KBM-7 (cell line): ENCODE results near the gene PRKCZ.

Source experiments
- DNase-seq: peaks from one replicate; pipeline ENCODE4 v3.0.0-alpha.2; 2015
- in situ Hi-C: fragments of 300-500 bp; cut with MboI; formaldehyde crosslinking; loops from 2 replicates; pipeline ENCODE4 v1.14.3; 2020; ENCODE audit warnings: low sequenced_read_pairs, low pct_unique_long_range_greater_than_20kb, mixed read lengths

The PRKCZ gene

GRCh38 chr1:2176615-2177014 is 126.4 kb downstream of the PRKCZ start:
- in situ Hi-C loops: loop anchor here (25.0 kb wide), 1 partner anchor 611 kb away; no protein-coding TSS in a partner anchor
- DNase-seq: no peak

- in situ Hi-C loops: loop anchor here (25.0 kb wide), 1 partner anchor 610 kb away; no protein-coding TSS in a partner anchor
- no peak for DNase-seq
Observed at GRCh38 chr1:2177541-2177940, 127.3 kb downstream of the PRKCZ start.

- in situ Hi-C loops: loop anchor here (25.0 kb wide), 1 partner anchor 609 kb away; no protein-coding TSS in a partner anchor
- no peak for DNase-seq
Observed at GRCh38 chr1:2177946-2178538, 127.8 kb downstream of the PRKCZ start.

- in situ Hi-C loops: loop anchor here (25.0 kb wide), 1 partner anchor 608 kb away; no protein-coding TSS in a partner anchor
- DNase-seq: no peak
Observed at GRCh38 chr1:2178875-2179274, 128.7 kb downstream of the PRKCZ start.

GRCh38 chr1:2179283-2180013 is 129.2 kb downstream of the PRKCZ start:
- DNase-seq: no peak
- in situ Hi-C loops: loop anchor here (25.0 kb wide), 1 partner anchor 608 kb away; no protein-coding TSS in a partner anchor

- no peak for DNase-seq
- in situ Hi-C loops: loop anchor here (25.0 kb wide), 1 partner anchor 607 kb away; no protein-coding TSS in a partner anchor
Observed at GRCh38 chr1:2180297-2181245, 130.4 kb downstream of the PRKCZ start.

- in situ Hi-C loops: loop anchor here (25.0 kb wide), 1 partner anchor 606 kb away; no protein-coding TSS in a partner anchor
- no peak for DNase-seq
Observed at GRCh38 chr1:2181271-2181670, 131.1 kb downstream of the PRKCZ start.

- in situ Hi-C loops: loop anchor here (25.0 kb wide), 1 partner anchor 606 kb away; no protein-coding TSS in a partner anchor
- no peak for DNase-seq
Observed at GRCh38 chr1:2181752-2182151, 131.5 kb downstream of the PRKCZ start.

GRCh38 chr1:2182376-2182775 is 132.2 kb downstream of the PRKCZ start:
- in situ Hi-C loops: loop anchor here (25.0 kb wide), 1 partner anchor 605 kb away; no protein-coding TSS in a partner anchor
- DNase-seq: no peak

GRCh38 chr1:2183937-2184334 is 133.7 kb downstream of the PRKCZ start:
- no peak for DNase-seq
- in situ Hi-C loops: loop anchor here (25.0 kb wide), 1 partner anchor 603 kb away; no protein-coding TSS in a partner anchor

GRCh38 chr1:2184531-2184930 is 134.3 kb downstream of the PRKCZ start:
- no peak for DNase-seq
- in situ Hi-C loops: loop anchor here (25.0 kb wide), 1 partner anchor 603 kb away; no protein-coding TSS in a partner anchor

GRCh38 chr1:2184934-2185333 is 134.7 kb downstream of the PRKCZ start:
- in situ Hi-C loops: loop anchor here (25.0 kb wide), 1 partner anchor 602 kb away; no protein-coding TSS in a partner anchor
- no peak for DNase-seq

- no peak for DNase-seq
Observed at GRCh38 chr1:2185880-2186855, 136.0 kb downstream of the PRKCZ start.

GRCh38 chr1:2186901-2187300 is 136.7 kb downstream of the PRKCZ start:
- no peak for DNase-seq
- in situ Hi-C loops: loop anchor here (25.0 kb wide), 1 partner anchor 600 kb away; no protein-coding TSS in a partner anchor

More at GRCh38 chr1:2185880-2186855, 136.0 kb downstream of the PRKCZ start:
- in situ Hi-C loops: loop anchor here (25.0 kb wide), 1 partner anchor 601 kb away; no protein-coding TSS in a partner anchor

- in situ Hi-C loops: loop anchor here (25.0 kb wide), 1 partner anchor 600 kb away; no protein-coding TSS in a partner anchor
- no peak for DNase-seq
Observed at GRCh38 chr1:2187619-2188018, 137.4 kb downstream of the PRKCZ start.

GRCh38 chr1:2188336-2188735 is 138.1 kb downstream of the PRKCZ start:
- in situ Hi-C loops: loop anchor here (25.0 kb wide), 1 partner anchor 599 kb away; no protein-coding TSS in a partner anchor
- DNase-seq: no peak
